Small intestine (tissue), 7 donors: ENCODE results near the gene AKT3. TPM values are rescaled to one million over a fixed set of nuclear protein-coding genes. Genes with fewer than 3 reads are reported as not detected.

ENCODE experiments used
- DNase-seq, 2 donors: peaks; one replicate each; pipeline versions ENCODE4 v3.0.0 to v3.0.0-alpha.2; 2013
- FAIRE-seq: peaks from 2 replicates; lab custom pipeline; 2012; peaks lifted over from hg19 to GRCh38; lab: Jason Lieb, UNC
- H3K27ac ChIP-seq, 3 donors: one replicate each; pipeline ENCODE4 v1.5.1; 2013; ENCODE audit warnings: low read length in 2 of 3, mild to moderate bottlenecking in 2 of 3, control low read depth in 1 of 3, inconsistent platforms in 1 of 3, low read depth in 1 of 3, moderate library complexity in 1 of 3
- H3K27me3 ChIP-seq, 3 donors: one replicate each; pipeline ENCODE4 v1.6.1; 2013; ENCODE audit warnings: low read length in 3 of 3, inconsistent platforms in 1 of 3; ENCODE audit not compliant: control insufficient read depth in 3 of 3, insufficient read depth in 3 of 3
- H3K36me3 ChIP-seq, 3 donors: one replicate each; pipeline ENCODE4 v1.6.1; 2013; ENCODE audit warnings: low read length in 3 of 3, inconsistent platforms in 1 of 3, low read depth in 1 of 3, mild to moderate bottlenecking in 1 of 3, moderate library complexity in 1 of 3; ENCODE audit not compliant: control insufficient read depth in 3 of 3, insufficient read depth in 2 of 3
- H3K4me1 ChIP-seq, 3 donors: one replicate each; pipeline ENCODE4 v1.6.1; 2013; ENCODE audit warnings: low read length in 2 of 3, inconsistent platforms in 1 of 3, low read depth in 1 of 3, mild to moderate bottlenecking in 1 of 3, moderate library complexity in 1 of 3; ENCODE audit not compliant: control insufficient read depth in 3 of 3, insufficient read depth in 2 of 3
- H3K4me3 ChIP-seq, 3 donors: one replicate each; pipeline ENCODE4 v1.5.1; 2013; ENCODE audit warnings: low read length in 3 of 3, control low read depth in 1 of 3, inconsistent platforms in 1 of 3, low read depth in 1 of 3, mild to moderate bottlenecking in 1 of 3, moderate library complexity in 1 of 3
- H3K9me3 ChIP-seq, 2 donors: one replicate each; pipeline ENCODE4 v1.6.1; 2013; ENCODE audit warnings: low read depth in 1 of 2, low read length in 1 of 2; ENCODE audit not compliant: control insufficient read depth in 2 of 2, insufficient read depth in 1 of 2
- WGBS, 3 donors: extraction: QIAGEN DNeasy Blood & Tissue Kit; methylation state at CpG; one replicate each; pipeline ENCODE4 v1.1.7; 2013; 5-methylcytosine and 5-hydroxymethylcytosine counted together
- polyA plus RNA-seq, 4 donors: library from polyadenylated mRNA; stranded (reverse) in 3 of 4; unstranded in 1 of 4; fragments of 200-250 nt in 3 of 4; fragments of 120-200 nt in 1 of 4; gene quantifications; one replicate each; pipeline versions ENCODE4 v1.2.1 to v1.2.3, GENCODE V29; 2013
- donor health status: healthy with polysubstance abuse.
- donor health status: control.
- donor health status: control.
- donor health status: Bipolar disorder and iron deficiency.
- donor health status: healthy.

Gene AKT3
- polyA plus RNA-seq, 4 donors: 0.45 to 8.6 (median 3.6) TPM

DNA sequence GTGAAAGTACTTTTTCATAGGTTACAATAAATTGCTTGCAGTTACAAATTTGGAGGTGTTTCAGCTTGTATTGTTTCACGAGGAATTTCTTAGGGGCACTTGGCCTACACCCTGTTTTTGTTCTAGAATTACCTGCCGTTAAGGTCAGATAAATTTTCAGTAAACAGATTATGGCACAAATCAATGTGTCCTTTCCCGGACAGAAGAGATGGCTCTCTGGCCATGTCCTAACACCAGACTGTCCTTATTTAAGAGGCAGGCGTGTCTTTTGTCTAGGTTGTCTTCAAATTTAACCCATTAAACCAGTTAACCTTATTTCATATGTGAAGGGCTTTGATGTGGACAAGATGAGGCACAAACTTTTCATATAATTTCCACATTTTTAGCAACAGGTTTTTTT is 350.8 kb downstream of the AKT3 start:
- Histone ChIP-seq H3K4me3 (no peak overlapping the region), H3K36me3 (peaks cover 0 to 32% (median 0%) of the 10 kb centered on the region in 3 donors), H3K27ac (no peak overlapping the region), H3K4me1 (no peaks in the 10 kb centered on the region), H3K27me3 (no peaks in the 10 kb centered on the region), H3K9me3 (no peaks in the 10 kb centered on the region)
- DNase-seq: no peak
- 78 to 84% (median 82%) methylated on average over 4 of the region's 4 CpGs for WGBS, 3 donors
- no peak for FAIRE-seq

DNA sequence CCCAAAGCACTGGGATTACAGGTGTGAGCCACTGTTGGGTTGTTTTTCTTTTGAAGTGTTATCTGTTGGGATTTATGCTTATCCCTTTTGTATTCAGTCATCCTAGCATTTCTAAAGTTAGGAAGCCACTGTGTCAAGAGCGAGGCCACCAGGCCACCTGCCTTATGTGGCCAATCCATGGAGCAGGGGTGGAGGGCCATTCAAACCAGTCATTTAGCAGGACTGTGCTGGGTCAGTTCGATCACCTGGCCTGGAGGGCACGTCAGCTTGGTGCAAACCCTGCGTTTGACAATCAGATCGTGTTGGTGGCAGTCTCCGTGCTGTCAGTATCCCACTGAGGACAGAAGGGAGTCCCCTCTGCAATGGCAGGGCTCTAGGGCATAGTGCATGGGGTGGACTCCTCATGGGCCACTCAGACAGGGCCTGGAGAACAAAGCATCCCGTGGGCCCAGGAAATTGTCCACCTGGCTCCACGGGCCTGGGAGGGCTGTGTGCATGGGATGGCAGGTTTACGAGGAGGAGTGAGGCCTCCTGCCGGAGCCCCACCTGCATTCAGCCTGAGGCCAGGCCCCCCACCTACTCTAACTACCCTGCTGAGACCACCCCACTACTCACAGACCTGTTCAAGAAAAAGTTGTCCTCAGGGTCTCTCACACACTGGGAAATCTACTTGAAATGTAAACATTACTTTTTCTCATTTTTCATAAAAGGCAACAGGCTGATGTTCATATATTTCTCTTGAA is 351.9 kb downstream of the AKT3 start:
- H3K4me1 ChIP-seq: no peaks in the 10 kb centered on the region
- DNase-seq: no peak
- WGBS, 3 donors: 94 to 99% (median 94%) methylated on average over 10 of the region's 10 CpGs

DNA sequence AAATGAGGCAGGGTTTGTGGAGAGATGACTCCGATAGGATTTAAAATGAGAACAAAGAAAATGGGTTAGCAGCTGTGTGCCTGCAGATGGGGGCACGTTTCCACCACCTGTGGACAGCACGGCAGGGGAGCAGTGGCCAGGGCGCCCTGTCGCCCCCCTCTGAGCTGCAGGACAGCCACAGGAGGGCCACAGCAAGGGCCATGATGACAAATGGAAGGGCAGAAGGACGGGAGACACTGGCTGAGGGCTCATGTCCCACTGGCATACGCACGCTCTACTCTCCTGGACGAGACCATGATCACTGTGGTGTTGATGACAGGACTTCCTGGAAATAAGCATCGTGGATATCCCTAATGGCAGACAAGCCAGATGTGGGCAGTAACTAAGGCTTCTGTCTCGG is 353.2 kb downstream of the AKT3 start:
- DNase-seq (no peak), FAIRE-seq (no peak)
- 92 to 97% (median 94%) methylated on average over 11 of the region's 11 CpGs for WGBS, 3 donors
- H3K4me3 ChIP-seq: no peak overlapping the region
- H3K27me3 ChIP-seq: no peaks in the 10 kb centered on the region
- H3K9me3 ChIP-seq: no peaks in the 10 kb centered on the region
- H3K27ac ChIP-seq: no peak overlapping the region
- peaks cover 0 to 39% (median 0%) of the 10 kb centered on the region in 3 donors for H3K36me3 ChIP-seq
- no peaks in the 10 kb centered on the region for H3K4me1 ChIP-seq

More for the DNA sequence above, 351.9 kb downstream of the AKT3 start:
- Histone ChIP-seq H3K9me3 (no peaks in the 10 kb centered on the region), H3K27ac (no peak overlapping the region), H3K36me3 (peaks cover 0 to 38% (median 0%) of the 10 kb centered on the region in 3 donors), H3K4me3 (no peak overlapping the region), H3K27me3 (no peaks in the 10 kb centered on the region)
- FAIRE-seq: no peak

DNA sequence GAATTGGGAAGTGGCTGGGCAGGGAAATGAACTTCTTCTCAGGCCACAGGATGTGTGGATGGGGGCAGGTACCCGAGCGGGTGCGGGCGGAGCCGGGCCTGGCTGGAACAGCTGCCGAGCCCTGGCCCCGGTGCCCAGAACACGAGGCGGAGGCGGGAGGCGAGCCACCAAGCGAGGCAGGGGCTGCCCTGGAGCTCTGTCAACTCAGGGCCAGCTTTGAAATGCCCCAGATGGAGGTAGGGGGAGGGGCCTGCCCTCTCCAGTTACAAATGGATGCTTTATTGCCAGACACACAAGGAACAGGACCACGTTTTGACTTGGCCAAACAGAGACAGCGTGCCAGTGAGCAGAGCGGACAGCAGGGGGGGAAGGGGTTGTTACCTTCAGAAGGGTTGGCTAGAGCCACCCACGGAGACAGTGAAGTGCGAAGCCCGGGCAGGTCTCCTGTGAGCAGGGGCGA is 353.8 kb downstream of the AKT3 start:
- FAIRE-seq (no peak), DNase-seq (no peak)
- peak overlapping the region in 1 of 3 donors; percentile 60 for H3K27ac ChIP-seq
- 76 to 92% (median 92%) methylated on average over 18 to 19 of the region's 19 CpGs for WGBS, 3 donors
- no peaks in the 10 kb centered on the region for H3K9me3 ChIP-seq
- H3K4me1 ChIP-seq: no peaks in the 10 kb centered on the region
- no peaks in the 10 kb centered on the region for H3K27me3 ChIP-seq
- H3K4me3 ChIP-seq: no peak overlapping the region
- peaks cover 0 to 43% (median 0%) of the 10 kb centered on the region in 3 donors for H3K36me3 ChIP-seq

DNA sequence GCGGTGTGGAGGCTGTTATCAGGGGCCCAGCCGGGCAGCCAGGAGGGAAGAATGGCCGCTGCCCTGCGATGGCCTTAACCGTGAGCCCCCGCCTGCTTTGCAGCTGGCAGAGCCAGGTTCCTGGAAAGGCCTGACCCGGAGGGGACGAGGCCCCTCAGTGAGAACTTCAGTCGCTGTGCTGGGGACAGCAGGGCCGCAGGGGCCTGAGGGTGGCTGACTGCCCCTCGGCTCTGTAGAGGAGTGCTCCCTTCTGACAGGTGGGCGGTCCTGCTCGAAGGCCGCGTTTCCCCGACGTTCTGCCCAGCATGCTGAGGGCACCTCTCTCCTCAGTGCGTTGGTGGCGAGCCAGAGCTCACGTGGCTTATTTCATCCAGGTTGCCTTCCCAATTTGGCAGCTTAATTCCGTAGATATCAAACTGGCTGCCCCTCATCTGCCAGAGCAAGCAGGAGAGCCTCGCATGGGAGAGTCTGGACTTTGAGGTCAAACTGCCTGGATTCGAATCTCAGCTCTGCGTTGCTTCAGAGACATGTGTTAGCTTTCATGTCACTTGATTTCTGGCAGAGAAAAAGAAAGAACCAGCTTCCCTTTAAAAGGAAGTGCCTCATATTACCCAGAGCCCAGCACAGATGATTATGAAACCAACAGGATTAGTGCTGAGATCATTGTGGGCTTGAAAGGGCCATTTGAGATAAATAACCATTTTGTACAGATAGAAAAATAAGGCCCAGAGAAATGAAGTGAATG is 354.4 kb downstream of the AKT3 start:
- DNase-seq (no peak), FAIRE-seq (no peak)
- no peaks in the 10 kb centered on the region for H3K9me3 ChIP-seq
- WGBS, 3 donors: 85 to 94% (median 87%) methylated on average over 24 of the region's 24 CpGs
- H3K27ac ChIP-seq: peak overlapping the region in 1 of 3 donors; percentile 60
- no peaks in the 10 kb centered on the region for H3K27me3 ChIP-seq
- H3K4me1 ChIP-seq: peaks cover 0 to 3% (median 0%) of the 10 kb centered on the region in 3 donors
- H3K36me3 ChIP-seq: peaks cover 0 to 46% (median 0%) of the 10 kb centered on the region in 3 donors
- H3K4me3 ChIP-seq: no peak overlapping the region

DNA sequence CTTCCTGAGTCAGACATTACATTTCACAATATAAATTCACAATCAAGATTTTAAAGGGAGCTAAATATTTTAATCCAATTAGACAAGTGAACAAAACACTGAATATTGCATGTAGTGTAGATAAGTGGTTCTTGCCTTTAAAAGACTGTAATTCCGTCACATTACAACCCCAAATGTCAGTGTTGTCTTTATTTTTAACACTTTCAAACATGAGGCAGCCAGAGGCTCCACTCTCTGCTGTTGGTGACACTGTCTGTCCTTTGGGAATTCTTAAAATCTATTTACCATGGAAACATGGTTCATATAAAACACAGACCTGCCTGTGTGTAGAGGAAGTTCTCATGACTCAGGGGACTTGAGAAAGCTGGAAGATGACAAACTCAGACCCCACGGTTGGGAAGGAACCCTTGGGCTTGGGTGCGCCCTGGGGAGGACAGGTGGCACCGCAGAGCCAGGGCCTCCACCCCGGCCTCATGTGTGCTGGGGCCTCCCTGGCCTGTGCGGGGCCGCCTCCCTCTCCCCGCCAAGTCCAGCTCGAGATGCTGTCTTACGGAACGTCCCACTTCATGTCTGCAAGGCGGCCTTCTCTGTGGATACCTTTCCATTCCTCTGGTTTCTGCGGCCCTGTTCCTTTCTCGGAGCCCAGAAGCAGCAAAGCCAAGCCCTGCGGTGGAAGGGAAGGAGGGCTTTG is 355.2 kb downstream of the AKT3 start:
- no peak for DNase-seq
- no peaks in the 10 kb centered on the region for H3K27me3 ChIP-seq
- WGBS, 3 donors: 91 to 95% (median 92%) methylated on average over 15 of the region's 15 CpGs
- no peak overlapping the region for H3K4me3 ChIP-seq
- no peaks in the 10 kb centered on the region for H3K9me3 ChIP-seq
- peak overlapping the region in 1 of 3 donors; percentile 12 for H3K27ac ChIP-seq
- H3K4me1 ChIP-seq: peaks cover 0 to 10% (median 0%) of the 10 kb centered on the region in 3 donors
- no peak for FAIRE-seq
- H3K36me3 ChIP-seq: peaks cover 0 to 51% (median 0%) of the 10 kb centered on the region in 3 donors

DNA sequence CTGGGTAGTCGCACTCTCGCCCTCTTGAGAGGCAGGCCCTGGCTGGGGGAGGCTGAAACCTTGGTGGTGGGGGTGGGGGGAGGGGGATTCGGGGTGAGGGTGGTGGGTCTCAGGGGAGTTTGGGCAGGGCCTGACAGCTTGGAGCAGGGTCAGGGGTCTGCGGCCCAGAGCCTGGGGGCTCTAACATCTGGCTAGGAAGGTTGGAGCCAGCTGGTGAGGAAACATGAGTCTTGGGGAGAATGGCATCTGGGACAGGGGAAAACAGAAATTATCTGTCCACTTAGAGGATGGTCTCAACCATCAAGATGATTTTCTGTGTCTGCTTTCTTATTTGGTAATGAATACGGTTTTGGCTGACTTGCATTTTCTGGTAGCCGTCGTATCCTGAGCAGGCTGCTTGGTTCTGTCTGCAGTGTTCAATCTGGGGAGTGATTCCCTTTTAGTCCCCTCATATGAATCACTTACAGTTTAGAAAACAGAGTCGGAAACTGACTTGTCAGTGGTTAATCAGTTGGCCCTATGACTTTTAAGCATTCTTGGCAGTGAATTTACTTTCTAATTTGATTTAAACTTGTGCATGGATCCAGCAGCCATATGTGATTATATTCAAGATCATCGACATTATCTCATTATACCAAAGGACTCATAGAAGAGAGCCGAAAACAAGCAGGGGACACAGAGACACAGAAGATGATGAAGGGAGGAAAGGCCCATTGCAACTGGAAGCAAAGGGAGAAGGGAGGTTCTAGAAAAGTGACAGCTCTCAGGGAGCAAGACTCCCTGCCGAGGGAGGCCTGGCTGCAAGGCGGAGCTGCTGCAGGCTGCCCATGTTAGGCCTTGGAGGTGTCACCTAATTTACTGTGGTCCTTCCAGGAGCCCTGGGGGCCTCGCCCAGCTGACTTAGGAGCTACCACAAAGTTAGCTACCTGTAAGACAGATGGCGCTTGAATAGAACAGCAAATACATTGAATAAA is 356.6 kb downstream of the AKT3 start:
- FAIRE-seq: no peak
- H3K27ac ChIP-seq: no peak overlapping the region

More for the DNA sequence above, 356.6 kb downstream of the AKT3 start:
- no peaks in the 10 kb centered on the region for H3K9me3 ChIP-seq
- peaks cover 0 to 15% (median 0%) of the 10 kb centered on the region in 3 donors for H3K4me1 ChIP-seq
- peaks cover 0 to 62% (median 0%) of the 10 kb centered on the region in 3 donors for H3K36me3 ChIP-seq
- H3K27me3 ChIP-seq: no peaks in the 10 kb centered on the region
- no peak overlapping the region for H3K4me3 ChIP-seq
- 81 to 92% (median 90%) methylated on average over 14 of the region's 14 CpGs for WGBS, 3 donors
- no peak for DNase-seq
